Ovary (tissue), 9 donors: ENCODE data around the gene SLC38A4. TPM values are rescaled to one million over a fixed set of nuclear protein-coding genes. Genes with fewer than 3 reads are reported as not detected.
A peak's percentile ranks its signal among the peaks of the same experiment; 100 is the strongest.

ENCODE experiments used
- DNase-seq, 5 donors: peaks; one replicate each; pipeline ENCODE4 v3.0.0-alpha.2; 2019 to 2020
- H3K27ac ChIP-seq, 2 donors: fragments of 200-600 bp; one replicate each; pipeline versions ENCODE4 v1.5.1 to v1.8.0; 2019 to 2022
- H3K27me3 ChIP-seq: fragments of 200-600 bp; one replicate; pipeline ENCODE4 v1.8.0; 2022
- H3K36me3 ChIP-seq: fragments of 200-600 bp; sonication (generic); one replicate; pipeline ENCODE4 v1.5.1; 2019
- H3K4me1 ChIP-seq: one replicate; pipeline ENCODE4 v1.8.1; 2013; ENCODE audit warnings: mild to moderate bottlenecking, moderate library complexity; ENCODE audit not compliant: insufficient read depth
- H3K4me3 ChIP-seq: fragments of 200-600 bp; sonication (generic); one replicate; pipeline ENCODE4 v1.5.1; 2017
- H3K9me3 ChIP-seq, 2 donors: fragments of 200-600 bp in 1 of 2; sonication (generic) in 1 of 2; one replicate each; pipeline versions ENCODE4 v1.5.1 to v1.8.1; 2013 to 2019; ENCODE audit warnings: mild to moderate bottlenecking in 1 of 2, moderate library complexity in 1 of 2
- CTCF ChIP-seq, 3 donors: fragments of 450-650 bp in 2 of 3; fragments of 200-600 bp in 1 of 3; IDR thresholded peaks; one replicate each; pipeline versions ENCODE4 v1.5.1 to v1.8.0; 2016 to 2022; ENCODE audit warnings: antibody characterized with exemption in 3 of 3, mild to moderate bottlenecking in 1 of 3
- EP300 ChIP-seq: sonication (generic); formaldehyde crosslinking; IDR thresholded peaks from one replicate; pipeline ENCODE4 v1.6.1; 2017; ENCODE audit warnings: antibody characterized with exemption
- POLR2A ChIP-seq: fragments of 450-650 bp; IDR thresholded peaks from one replicate; pipeline ENCODE4 v1.6.1; 2017; ENCODE audit warnings: antibody characterized with exemption, mild to moderate bottlenecking, moderate library complexity
- WGBS, 3 donors: extraction: QIAGEN DNeasy Blood & Tissue Kit in 1 of 3; methylation state at CpG; one replicate each; pipeline versions ENCODE4 v1.1.5 to v1.1.7; 2013 to 2017; 5-methylcytosine and 5-hydroxymethylcytosine counted together
- intact Hi-C, 4 donors: fragments of 100-400 bp; cut with DNase I; formaldehyde crosslinking; loops; one replicate each; pipeline versions ENCODE4 v1.11.0 to v1.15.1; 2022 to 2023
- polyA plus RNA-seq, 2 donors: library from polyadenylated mRNA; stranded (reverse); fragments of 200-250 nt in 1 of 2; fragments of 350-450 nt in 1 of 2; fragmentation: Illumina TruSeq in 1 of 2; extraction: RNeasy Lipid Tissue Mini Kit (QIAGEN cat#74804) in 1 of 2; gene quantifications; one replicate each; pipeline ENCODE4 v1.2.3, GENCODE V29; 2013 to 2014
- total RNA-seq, 7 donors: library from RNA; depleted of rRNA in 2 of 7; stranded (reverse); fragments of >200 nt in 2 of 7; fragmentation: NEBNext Ultra II Directional in 3 of 7; extraction: Animal tissue kit (Norgen Biotek cat#: 25700) in 3 of 7; gene quantifications; one replicate each; pipeline versions ENCODE4 v1.1.0 to v1.2.4, GENCODE V29; 2016 to 2023
- donor health status: DM: no; HTN: no; CAD: no; lungs with moderate emphysema.
- donor health status: DM: no; HTN: no; CAD: no.
- donor health status: Bipolar disorder and iron deficiency.
- donor health status: DM: yes; HTN: yes; CAD: no.
- donor health status: DM: no; HTN: no; CAD: no.
- donor health status: DM: yes; HTN: yes; CAD: no.

Gene SLC38A4
- total and polyA plus RNA-seq, 9 donors: 0.15 to 2.0 (median 0.28) TPM; not detected in 2

DNA sequence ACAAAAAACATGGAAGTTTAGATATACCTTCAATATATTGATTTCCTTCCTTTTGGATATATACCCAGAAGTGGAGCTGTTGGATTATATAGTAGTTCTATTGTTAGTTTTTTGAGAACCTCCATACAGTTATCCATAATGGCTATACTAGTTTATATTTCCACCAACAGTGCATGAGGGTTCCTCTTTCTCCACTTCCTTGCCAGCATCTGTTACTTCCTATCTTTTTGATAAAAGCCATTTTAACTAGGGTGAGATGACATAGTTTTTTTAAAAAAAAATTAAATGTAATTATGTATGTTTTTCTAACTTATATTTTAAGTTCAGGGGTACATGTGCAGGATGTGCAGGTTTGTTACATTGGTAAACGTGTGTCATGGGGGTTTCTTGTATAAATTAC is 10.0 kb upstream of the SLC38A4 start:
- no peak for TF ChIP-seq EP300
- TF ChIP-seq CTCF (IDR thresholded peaks at IDR 0.05): no peak
- intact Hi-C loops: no loop called here
- H3K27me3 ChIP-seq: no peaks in the 10 kb centered on the region
- H3K27ac ChIP-seq: no peak overlapping the region
- no peaks in the 10 kb centered on the region for H3K36me3 ChIP-seq
- WGBS, 3 donors: 80 to 90% (median 82%) methylated on average over 1 of the region's 1 CpG
- peaks cover 2% of the 10 kb centered on the region for H3K4me1 ChIP-seq
- no peaks in the 10 kb centered on the region for H3K9me3 ChIP-seq
- no peak overlapping the region for H3K4me3 ChIP-seq
- DNase-seq: no peak

DNA sequence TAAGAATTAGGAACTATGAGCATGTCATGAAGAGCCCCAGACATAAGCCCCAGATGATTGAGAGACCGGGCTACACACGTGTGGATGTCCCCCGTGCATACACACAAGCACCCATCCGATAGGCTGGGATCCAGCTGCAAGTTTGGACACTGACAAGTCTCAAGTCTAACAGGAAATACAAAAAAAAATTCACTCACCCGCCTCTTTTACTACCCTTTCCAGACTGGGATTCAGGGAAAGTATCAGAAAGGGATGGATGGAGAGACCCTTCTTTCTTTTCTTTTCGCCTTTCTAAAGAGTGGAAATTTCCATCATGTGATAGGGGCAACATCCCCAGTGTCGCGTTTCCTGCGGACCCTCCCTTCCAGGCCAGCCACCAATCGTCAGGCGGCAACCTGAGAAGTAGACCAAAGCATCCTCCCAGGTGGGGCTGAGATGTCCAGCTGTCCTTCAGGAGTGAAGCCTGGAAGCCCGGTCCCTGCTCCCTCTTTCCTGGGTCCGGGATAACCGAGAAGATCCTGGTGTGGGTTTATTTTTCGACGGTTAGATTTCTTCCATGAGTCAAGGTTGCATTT is 6.4 kb upstream of the SLC38A4 start:
- no peaks in the 10 kb centered on the region for H3K27me3 ChIP-seq
- no peak overlapping the region for H3K4me3 ChIP-seq
- TF ChIP-seq CTCF (IDR thresholded peaks at IDR 0.05) (no peak), EP300 (no peak), POLR2A (no peak)
- WGBS, 3 donors: 20 to 58% (median 37%) methylated on average over 16 of the region's 16 CpGs
- no peaks in the 10 kb centered on the region for H3K9me3 ChIP-seq
- peaks cover 2% of the 10 kb centered on the region for H3K4me1 ChIP-seq
- no peaks in the 10 kb centered on the region for H3K36me3 ChIP-seq
- no peak for DNase-seq
- intact Hi-C loops: no loop called here
- H3K27ac ChIP-seq: no peak overlapping the region

DNA sequence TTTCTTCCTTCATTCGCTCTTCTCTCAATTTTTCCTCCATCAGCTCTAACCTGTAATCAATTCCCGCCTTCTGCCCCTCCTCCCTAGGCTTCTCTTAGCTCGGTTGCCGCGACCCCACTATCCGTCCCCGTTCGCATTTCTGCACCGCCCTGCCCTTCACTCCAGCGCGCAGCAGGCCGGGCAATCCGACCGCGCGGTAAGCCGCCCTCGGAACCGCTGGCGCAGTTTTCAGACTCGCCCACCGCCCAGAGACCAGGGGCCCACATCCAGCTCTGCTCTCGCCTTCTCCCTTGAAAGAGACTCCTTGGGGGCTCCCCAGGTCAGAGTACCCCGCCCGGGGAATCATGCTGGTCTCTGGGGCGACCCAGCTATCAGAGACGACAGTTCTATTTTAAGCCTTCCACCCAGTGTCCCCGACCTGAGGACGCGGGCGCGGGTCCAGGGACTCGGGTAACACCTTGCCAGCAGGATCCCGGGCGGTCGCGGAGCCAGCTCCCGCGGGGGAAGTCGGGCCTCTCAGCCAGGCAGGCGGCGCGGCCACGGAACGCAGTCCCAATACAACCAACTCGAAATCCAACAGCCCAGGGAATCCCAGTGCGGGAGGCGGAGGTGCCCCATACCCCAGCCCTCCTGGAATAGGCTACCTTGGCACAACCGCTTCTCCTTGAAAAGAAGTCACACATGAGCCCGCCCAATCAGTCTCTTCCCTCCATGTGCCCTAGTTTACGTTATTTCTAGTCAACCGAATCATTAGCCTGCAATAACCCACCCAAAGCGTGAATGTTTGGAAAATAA is 5.7 kb upstream of the SLC38A4 start:
- H3K27ac ChIP-seq: no peak overlapping the region
- no peaks in the 10 kb centered on the region for H3K36me3 ChIP-seq
- no peak for TF ChIP-seq CTCF (IDR thresholded peaks at IDR 0.05)
- TF ChIP-seq EP300: no peak
- TF ChIP-seq POLR2A: no peak
- intact Hi-C loops: no loop called here
- WGBS, 3 donors: 1 to 5% (median 2%) methylated on average over 44 to 53 of the region's 53 CpGs
- H3K4me1 ChIP-seq: peaks cover 2% of the 10 kb centered on the region
- no peak for DNase-seq
- peak overlapping the region; percentile 15 for H3K4me3 ChIP-seq
- no peaks in the 10 kb centered on the region for H3K27me3 ChIP-seq
- H3K9me3 ChIP-seq: no peaks in the 10 kb centered on the region

GRCh38 chr12:46830731-46831334 is 5.0 kb upstream of the SLC38A4 start:
- no peak for DNase-seq
- H3K27me3 ChIP-seq: no peaks in the 10 kb centered on the region
- no peaks in the 10 kb centered on the region for H3K36me3 ChIP-seq
- intact Hi-C loops: no loop called here
- H3K4me1 ChIP-seq: peaks cover 2% of the 10 kb centered on the region
- TF ChIP-seq CTCF (IDR thresholded peaks at IDR 0.05) (no peak), POLR2A (no peak), EP300 (no peak)
- H3K4me3 ChIP-seq: peak overlapping the region; percentile 15
- no peak overlapping the region for H3K27ac ChIP-seq
- H3K9me3 ChIP-seq: no peaks in the 10 kb centered on the region
- 6 to 13% (median 9%) methylated on average over 28 of the region's 28 CpGs for WGBS, 3 donors
